ENCODE measurements around the gene AGAP1. TPM values are rescaled to one million over a fixed set of nuclear protein-coding genes. Genes with fewer than 3 reads are reported as not detected.

The AGAP1 gene
- total RNA-seq, 4 donors from 2014 or later, result 13.7 to 18.5 (median 17.1) TPM

DNA sequence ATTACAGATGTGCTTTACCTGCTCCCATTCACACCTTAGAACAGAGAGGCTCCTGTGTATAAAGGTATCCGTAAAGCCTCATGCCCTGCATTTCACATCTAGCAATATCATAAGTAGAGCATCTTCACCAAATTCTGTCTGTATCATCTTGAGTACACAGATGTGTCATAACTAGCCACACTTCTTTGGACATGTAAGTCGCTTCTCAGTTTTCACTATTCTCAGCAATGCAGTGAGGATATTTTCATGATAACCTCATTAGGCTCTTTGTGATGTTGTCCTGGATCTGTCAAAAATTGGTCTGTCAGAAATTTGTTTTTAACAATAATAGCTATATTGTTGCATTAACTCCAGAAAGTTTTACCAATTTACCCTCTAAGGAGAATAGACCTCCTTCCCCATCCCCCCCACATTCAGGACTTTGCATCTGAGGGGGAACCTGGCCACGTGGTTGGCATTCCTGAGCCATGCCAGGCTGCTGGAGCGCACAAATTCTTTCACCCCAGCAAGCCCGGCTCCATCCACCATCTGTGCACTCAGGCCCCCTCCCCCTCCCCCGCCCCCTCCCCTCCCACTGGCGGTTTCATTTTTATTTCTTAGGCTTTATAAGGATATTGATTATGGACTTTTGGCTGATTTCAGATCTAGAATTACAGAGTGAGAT lies 34.1 kb downstream of the AGAP1 start:
- intact Hi-C loops (cut with DNase I; ENCODE audit: low total_unique reads), result no loop called here
- no peak for TF ChIP-seq POLR2A (IDR thresholded peaks at IDR 0.05)
- TF ChIP-seq, protein P1, sequence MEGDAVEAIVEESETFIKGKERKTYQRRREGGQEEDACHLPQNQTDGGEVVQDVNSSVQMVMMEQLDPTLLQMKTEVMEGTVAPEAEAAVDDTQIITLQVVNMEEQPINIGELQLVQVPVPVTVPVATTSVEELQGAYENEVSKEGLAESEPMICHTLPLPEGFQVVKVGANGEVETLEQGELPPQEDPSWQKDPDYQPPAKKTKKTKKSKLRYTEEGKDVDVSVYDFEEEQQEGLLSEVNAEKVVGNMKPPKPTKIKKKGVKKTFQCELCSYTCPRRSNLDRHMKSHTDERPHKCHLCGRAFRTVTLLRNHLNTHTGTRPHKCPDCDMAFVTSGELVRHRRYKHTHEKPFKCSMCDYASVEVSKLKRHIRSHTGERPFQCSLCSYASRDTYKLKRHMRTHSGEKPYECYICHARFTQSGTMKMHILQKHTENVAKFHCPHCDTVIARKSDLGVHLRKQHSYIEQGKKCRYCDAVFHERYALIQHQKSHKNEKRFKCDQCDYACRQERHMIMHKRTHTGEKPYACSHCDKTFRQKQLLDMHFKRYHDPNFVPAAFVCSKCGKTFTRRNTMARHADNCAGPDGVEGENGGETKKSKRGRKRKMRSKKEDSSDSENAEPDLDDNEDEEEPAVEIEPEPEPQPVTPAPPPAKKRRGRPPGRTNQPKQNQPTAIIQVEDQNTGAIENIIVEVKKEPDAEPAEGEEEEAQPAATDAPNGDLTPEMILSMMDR (IDR thresholded peaks at IDR 0.05), result no peak
- H3K4me3 ChIP-seq (ENCODE audit: low read depth, poor library complexity, severe bottlenecking), result no peak overlapping the region
- 50 to 66% methylated on average over 7 of the region's 7 CpGs for WGBS, 2 donors
- DNase-seq (ENCODE audit: low spot score in 2 of 2), result no peak

DNA sequence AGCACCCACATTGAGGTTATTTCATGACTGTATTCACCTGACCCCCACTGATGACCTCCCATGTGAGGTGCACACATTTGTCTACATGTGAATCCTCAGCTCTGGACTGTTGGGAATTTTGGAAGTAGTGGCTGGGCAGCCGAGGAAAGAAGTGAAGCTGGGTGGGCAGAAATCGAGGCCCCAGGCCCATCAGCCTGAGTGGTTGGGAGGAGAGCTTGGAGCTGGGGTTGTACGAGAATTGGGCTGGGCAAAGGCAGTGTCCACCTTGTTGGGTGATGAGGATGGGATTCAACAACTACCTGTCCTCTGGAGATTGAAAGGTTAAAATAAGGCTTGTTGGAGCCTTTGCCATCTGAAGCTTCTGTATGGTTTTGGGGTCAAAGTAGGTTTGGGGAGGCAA lies 35.8 kb downstream of the AGAP1 start:
- DNase-seq (ENCODE audit: low spot score in 2 of 2), result no peak
- 97 to 99% methylated on average over 3 of the region's 3 CpGs for WGBS, 2 donors
- intact Hi-C loops (cut with DNase I; ENCODE audit: low total_unique reads), result no loop called here
- H3K4me3 ChIP-seq (ENCODE audit: low read depth, poor library complexity, severe bottlenecking), result no peak overlapping the region
- TF ChIP-seq, protein P1 (IDR thresholded peaks at IDR 0.05), result no peak
- no peak for TF ChIP-seq POLR2A (IDR thresholded peaks at IDR 0.05)

DNA sequence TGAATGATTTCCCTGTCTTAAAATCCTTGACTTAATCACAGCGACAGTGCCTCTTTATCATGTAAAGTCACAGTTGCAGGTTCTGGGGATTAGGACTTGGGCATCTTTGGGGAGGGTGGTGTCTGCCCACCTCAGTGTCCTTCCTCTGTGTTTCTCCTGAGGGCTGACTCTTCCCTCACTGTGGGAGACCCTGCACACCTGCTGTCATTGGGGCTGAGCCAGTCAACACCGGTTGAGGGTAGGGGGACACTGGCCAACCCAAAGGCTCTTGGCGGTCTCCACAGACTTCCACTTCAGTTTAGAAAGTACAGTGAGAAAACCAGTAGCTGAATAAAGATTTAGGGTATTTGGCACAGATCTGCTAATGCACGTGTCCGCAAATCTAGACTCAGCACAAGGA lies 36.9 kb downstream of the AGAP1 start:
- DNase-seq (ENCODE audit: low spot score in 2 of 2), result no peak
- H3K4me3 ChIP-seq (ENCODE audit: low read depth, poor library complexity, severe bottlenecking), result no peak overlapping the region
- 96 to 97% methylated on average over 5 of the region's 5 CpGs for WGBS, 2 donors
- TF ChIP-seq, protein P1 (IDR thresholded peaks at IDR 0.05), result no peak
- no peak for TF ChIP-seq POLR2A (IDR thresholded peaks at IDR 0.05)
- intact Hi-C loops (cut with DNase I; ENCODE audit: low total_unique reads), result no loop called here

DNA sequence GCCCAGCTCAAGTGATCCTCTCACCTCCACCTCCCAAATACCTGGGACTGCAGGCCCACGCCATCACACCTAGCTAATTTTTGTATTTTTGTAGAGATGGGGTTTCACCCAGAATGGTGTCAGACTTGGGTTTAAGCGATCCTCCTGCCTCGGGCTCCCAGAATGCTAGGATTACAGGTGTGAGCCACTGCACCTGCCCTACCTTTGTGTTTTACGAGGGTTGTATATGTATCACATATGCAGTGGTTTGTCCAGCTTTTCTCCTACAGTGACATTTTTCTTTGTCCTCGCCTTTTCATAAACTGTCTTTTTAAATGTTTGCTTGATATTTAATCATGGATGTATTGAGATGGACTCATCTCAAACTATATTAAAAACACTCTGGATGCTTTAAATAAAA lies 38.5 kb downstream of the AGAP1 start:
- TF ChIP-seq POLR2A (IDR thresholded peaks at IDR 0.05), result no peak
- TF ChIP-seq, protein P1 (IDR thresholded peaks at IDR 0.05), result no peak
- no peak overlapping the region for H3K4me3 ChIP-seq (ENCODE audit: low read depth, poor library complexity, severe bottlenecking)
- intact Hi-C loops (cut with DNase I; ENCODE audit: low total_unique reads), result no loop called here
- 94% methylated on average over 5 of the region's 5 CpGs for WGBS, 2 donors
- DNase-seq (ENCODE audit: low spot score in 2 of 2), result no peak

DNA sequence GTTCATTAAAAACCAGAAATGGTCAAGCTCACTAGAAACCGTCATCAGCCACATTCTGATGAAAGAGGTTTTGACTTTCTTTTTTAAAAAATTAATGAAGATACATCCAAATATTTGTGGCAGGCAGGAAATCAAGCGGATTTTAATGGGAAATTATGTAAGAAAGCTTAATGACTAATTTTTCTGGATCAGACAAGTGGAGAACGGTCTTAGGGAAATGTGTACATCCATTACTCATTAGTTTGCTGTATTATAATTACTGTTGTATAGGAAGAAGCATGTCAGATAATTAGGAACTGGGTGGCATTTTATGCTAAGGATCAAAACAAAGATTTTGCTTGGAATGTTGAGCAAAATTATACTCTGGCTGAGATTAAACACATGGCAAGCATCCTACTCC lies 39.4 kb downstream of the AGAP1 start:
- no peak overlapping the region for H3K4me3 ChIP-seq (ENCODE audit: low read depth, poor library complexity, severe bottlenecking)
- WGBS, 2 donors, result 35 to 38% methylated on average over 3 of the region's 3 CpGs
- intact Hi-C loops (cut with DNase I; ENCODE audit: low total_unique reads), result no loop called here
- TF ChIP-seq, protein P1 (IDR thresholded peaks at IDR 0.05), result no peak
- TF ChIP-seq POLR2A (IDR thresholded peaks at IDR 0.05), result no peak
- no peak for DNase-seq (ENCODE audit: low spot score in 2 of 2)
